HL-60 (cell line): ENCODE measurements around the gene LRRC74B.

Experiments
- DNase-seq, 2 experiments: peaks; one replicate each; pipeline ENCODE4 v3.0.0-alpha.2; 2010 to 2020; ENCODE audit warnings: low read depth in 1 of 2, low spot score in 1 of 2
- H3K27ac ChIP-seq: fragments of 250-450 bp; sonication (Bioruptor Pico); replicated peaks from 2 replicates; pipeline ENCODE4 v1.5.1; 2020; ENCODE audit warnings: mild to moderate bottlenecking, moderate library complexity
- H3K27me3 ChIP-seq: fragments of 250-450 bp; sonication (Bioruptor Pico); 2 replicates; pipeline ENCODE4 v1.5.1; 2021; ENCODE audit warnings: mild to moderate bottlenecking, moderate library complexity; ENCODE audit not compliant: insufficient read depth, poor library complexity, severe bottlenecking
- H3K4me3 ChIP-seq: replicated peaks from 2 replicates; pipeline ENCODE4 v1.5.1; 2011; ENCODE audit warnings: mild to moderate bottlenecking, control low read depth, low read length; ENCODE audit not compliant: insufficient read depth
- GABPA ChIP-seq: IDR thresholded peaks from 2 replicates; pipeline ENCODE4 v1.6.1; 2012; ENCODE audit warnings: low read depth
- POLR2AphosphoS5 ChIP-seq: IDR thresholded peaks from 2 replicates; pipeline ENCODE4 v1.6.1; 2012; ENCODE audit warnings: low read depth
- SPI1 ChIP-seq: IDR thresholded peaks from 2 replicates; pipeline ENCODE4 v1.6.1; 2012; ENCODE audit warnings: low read depth, mild to moderate bottlenecking, borderline replicate concordance
- TF ChIP-seq, protein P1 (sequence below): IDR thresholded peaks from 2 replicates; pipeline ENCODE4 v1.6.1; 2012; ENCODE audit warnings: low read depth; ENCODE audit not compliant: insufficient replicate concordance
- TF ChIP-seq, protein P2 (sequence below): IDR thresholded peaks from one replicate; pipeline ENCODE4 v1.5.1; 2011; ENCODE audit warnings: low read length, control low read depth, inconsistent platforms; ENCODE audit not compliant: insufficient read depth

LRRC74B gene

DNA sequence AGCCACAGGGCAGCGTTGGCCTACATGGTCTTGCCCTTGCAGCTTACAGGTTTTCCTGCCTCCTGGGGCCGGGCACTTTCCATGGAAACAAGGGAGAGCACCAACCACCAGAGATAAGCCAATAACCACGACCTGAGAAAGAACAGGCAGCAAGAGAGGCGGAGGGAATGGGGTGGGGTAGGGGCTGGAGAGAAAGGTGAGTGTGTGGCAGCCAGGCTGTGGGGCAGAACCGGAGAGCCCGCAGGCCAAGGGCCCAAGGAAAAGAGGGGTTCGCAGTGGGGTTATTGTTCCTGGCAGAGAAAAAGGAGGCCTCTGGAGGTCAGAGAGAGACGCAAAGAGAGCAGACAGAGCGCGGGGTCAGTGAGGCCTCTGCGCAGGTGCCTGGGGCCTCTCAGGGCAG lies 33.2 kb downstream of the LRRC74B start:
- no peak for DNase-seq
- no peak for TF ChIP-seq SPI1
- no peak for TF ChIP-seq POLR2AphosphoS5
- TF ChIP-seq, protein P1, sequence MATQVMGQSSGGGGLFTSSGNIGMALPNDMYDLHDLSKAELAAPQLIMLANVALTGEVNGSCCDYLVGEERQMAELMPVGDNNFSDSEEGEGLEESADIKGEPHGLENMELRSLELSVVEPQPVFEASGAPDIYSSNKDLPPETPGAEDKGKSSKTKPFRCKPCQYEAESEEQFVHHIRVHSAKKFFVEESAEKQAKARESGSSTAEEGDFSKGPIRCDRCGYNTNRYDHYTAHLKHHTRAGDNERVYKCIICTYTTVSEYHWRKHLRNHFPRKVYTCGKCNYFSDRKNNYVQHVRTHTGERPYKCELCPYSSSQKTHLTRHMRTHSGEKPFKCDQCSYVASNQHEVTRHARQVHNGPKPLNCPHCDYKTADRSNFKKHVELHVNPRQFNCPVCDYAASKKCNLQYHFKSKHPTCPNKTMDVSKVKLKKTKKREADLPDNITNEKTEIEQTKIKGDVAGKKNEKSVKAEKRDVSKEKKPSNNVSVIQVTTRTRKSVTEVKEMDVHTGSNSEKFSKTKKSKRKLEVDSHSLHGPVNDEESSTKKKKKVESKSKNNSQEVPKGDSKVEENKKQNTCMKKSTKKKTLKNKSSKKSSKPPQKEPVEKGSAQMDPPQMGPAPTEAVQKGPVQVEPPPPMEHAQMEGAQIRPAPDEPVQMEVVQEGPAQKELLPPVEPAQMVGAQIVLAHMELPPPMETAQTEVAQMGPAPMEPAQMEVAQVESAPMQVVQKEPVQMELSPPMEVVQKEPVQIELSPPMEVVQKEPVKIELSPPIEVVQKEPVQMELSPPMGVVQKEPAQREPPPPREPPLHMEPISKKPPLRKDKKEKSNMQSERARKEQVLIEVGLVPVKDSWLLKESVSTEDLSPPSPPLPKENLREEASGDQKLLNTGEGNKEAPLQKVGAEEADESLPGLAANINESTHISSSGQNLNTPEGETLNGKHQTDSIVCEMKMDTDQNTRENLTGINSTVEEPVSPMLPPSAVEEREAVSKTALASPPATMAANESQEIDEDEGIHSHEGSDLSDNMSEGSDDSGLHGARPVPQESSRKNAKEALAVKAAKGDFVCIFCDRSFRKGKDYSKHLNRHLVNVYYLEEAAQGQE = no peak
- TF ChIP-seq, protein P2, sequence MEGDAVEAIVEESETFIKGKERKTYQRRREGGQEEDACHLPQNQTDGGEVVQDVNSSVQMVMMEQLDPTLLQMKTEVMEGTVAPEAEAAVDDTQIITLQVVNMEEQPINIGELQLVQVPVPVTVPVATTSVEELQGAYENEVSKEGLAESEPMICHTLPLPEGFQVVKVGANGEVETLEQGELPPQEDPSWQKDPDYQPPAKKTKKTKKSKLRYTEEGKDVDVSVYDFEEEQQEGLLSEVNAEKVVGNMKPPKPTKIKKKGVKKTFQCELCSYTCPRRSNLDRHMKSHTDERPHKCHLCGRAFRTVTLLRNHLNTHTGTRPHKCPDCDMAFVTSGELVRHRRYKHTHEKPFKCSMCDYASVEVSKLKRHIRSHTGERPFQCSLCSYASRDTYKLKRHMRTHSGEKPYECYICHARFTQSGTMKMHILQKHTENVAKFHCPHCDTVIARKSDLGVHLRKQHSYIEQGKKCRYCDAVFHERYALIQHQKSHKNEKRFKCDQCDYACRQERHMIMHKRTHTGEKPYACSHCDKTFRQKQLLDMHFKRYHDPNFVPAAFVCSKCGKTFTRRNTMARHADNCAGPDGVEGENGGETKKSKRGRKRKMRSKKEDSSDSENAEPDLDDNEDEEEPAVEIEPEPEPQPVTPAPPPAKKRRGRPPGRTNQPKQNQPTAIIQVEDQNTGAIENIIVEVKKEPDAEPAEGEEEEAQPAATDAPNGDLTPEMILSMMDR = no peak
- TF ChIP-seq GABPA = no peak

DNA sequence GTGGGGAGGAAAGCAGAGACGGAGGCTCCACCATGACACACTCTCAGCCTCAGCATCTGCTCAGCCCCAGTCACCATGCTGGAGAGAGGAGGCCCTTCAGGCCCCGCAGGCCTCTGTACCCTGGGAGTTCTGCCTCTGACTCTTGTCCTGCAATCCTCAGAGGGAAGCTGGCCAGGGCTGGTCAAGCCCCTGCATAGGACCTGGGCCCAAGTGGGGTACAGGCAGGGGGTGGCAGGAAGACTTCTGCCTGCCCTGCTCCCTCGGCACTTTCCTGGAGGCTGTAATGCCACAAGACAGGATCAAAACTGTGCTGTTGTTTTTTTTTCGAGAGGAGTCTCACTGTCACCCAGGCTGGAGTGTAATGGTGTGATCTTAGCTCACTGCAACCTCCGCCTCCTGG lies 33.7 kb downstream of the LRRC74B start:
- TF ChIP-seq SPI1 (no peak), GABPA (no peak), POLR2AphosphoS5 (no peak)
- TF ChIP-seq, protein P1 = no peak
- TF ChIP-seq, protein P2 = no peak
- DNase-seq = no peak
- Histone ChIP-seq H3K27me3 (no peaks in the 10 kb centered on the region), H3K27ac (no peak overlapping the region), H3K4me3 (no peak overlapping the region)

More for the DNA sequence above, 33.2 kb downstream of the LRRC74B start:
- Histone ChIP-seq H3K27me3 (no peaks in the 10 kb centered on the region), H3K27ac (no peak overlapping the region), H3K4me3 (no peak overlapping the region)

DNA sequence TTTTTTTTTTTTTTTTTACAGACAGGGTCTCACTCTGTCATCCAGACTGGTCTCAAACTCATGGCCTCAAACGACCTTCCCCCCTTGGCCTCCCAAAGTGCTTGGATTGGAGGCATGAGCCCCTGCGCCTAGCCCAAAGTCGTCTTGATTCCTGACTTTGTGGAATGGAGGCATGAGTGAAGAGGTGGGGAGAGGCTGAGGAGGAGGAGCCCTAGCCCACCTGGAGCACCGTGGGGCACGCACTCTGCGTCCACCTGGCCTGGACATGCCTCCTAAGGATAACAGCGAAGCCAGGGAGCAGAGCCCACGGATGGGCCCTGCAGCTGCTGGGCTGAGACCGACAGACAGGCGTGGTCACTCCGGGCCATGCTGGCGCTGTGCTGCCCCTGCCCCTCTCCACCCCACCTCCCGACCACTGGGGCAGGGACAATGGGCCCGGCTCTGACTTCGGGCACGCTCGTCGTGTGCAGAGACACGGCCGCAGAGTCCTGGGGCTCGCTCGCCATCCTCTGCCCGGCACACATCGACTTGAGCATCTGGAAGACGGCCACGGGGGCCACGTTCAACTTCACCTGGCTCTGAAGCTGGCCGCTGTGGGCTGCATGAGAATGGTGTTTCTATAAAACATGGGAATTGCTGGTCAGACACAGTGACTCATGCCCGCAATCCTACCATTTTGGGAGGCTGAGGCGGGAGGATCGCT lies 34.8 kb downstream of the LRRC74B start:
- Histone ChIP-seq H3K4me3 (no peak overlapping the region), H3K27me3 (no peaks in the 10 kb centered on the region), H3K27ac (no peak overlapping the region)
- DNase-seq = no peak
- TF ChIP-seq, protein P1 = no peak
- TF ChIP-seq, protein P2 = no peak
- TF ChIP-seq POLR2AphosphoS5 = no peak
- no peak for TF ChIP-seq SPI1
- no peak for TF ChIP-seq GABPA
